ENCODE measurements around the gene KIF1B.

DNA sequence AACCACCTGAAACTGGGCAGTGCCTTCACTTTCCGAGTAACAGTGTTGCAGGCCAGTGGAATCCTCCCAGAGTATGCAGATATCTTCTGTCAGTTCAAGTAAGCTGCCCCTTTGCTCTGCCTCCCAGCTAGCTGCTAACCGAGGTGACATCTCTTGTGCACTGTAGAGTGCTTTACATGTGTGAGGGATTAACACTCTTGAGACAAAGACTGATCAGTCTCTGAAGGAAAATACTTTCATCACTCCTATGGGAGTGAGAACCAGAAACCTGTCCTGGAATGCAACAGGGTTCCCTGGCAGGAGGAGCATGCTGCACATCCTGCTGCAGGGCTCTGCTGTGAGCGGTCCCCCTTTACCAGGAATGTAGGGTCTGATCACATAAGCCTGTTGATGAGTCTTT, 127.1 kb downstream of the KIF1B start:
- TF ChIP-seq POLR2AphosphoS5 (IDR thresholded peaks at IDR 0.05), result no peak
- no peak for TF ChIP-seq EP300 (IDR thresholded peaks at IDR 0.05)
- TF ChIP-seq CTCF (IDR thresholded peaks at IDR 0.05), result no peak
- TF ChIP-seq POLR2A (IDR thresholded peaks at IDR 0.05), result no peak
